ENCODE results near the gene RBM47. TPM values are rescaled to one million over a fixed set of nuclear protein-coding genes. Genes with fewer than 3 reads are reported as not detected.

RBM47 gene
- total RNA-seq, 1 donor from 2014 or later: 4.6 TPM

DNA sequence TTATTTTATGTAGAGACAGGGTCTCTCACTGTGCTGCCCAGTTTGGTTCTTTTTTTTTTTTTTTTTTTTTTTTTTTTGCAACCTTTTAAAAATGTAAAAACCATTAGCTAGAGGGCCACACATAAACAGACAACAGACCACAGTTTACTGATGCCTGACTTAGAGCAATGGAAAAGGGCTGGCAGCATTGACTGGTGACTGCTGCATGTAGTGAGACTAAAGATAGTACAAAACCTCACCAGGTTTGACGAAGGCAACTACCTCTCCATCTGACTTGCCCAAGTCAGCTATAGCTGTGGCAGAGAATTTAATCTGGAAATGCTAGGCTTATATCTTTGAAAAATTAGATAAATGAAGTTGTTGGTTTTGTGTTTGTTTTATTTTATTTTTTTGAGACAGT lies 102.9 kb downstream of the RBM47 start:
- no peak overlapping the region for H3K27ac Mint-ChIP-seq (ENCODE audit: unreplicated experiment)
- no peaks in the 10 kb centered on the region for H3K36me3 Mint-ChIP-seq (ENCODE audit: low read depth, unreplicated experiment)
- H3K4me3 Mint-ChIP-seq (ENCODE audit: unreplicated experiment): no peak overlapping the region
- TF ChIP-seq, protein P1, sequence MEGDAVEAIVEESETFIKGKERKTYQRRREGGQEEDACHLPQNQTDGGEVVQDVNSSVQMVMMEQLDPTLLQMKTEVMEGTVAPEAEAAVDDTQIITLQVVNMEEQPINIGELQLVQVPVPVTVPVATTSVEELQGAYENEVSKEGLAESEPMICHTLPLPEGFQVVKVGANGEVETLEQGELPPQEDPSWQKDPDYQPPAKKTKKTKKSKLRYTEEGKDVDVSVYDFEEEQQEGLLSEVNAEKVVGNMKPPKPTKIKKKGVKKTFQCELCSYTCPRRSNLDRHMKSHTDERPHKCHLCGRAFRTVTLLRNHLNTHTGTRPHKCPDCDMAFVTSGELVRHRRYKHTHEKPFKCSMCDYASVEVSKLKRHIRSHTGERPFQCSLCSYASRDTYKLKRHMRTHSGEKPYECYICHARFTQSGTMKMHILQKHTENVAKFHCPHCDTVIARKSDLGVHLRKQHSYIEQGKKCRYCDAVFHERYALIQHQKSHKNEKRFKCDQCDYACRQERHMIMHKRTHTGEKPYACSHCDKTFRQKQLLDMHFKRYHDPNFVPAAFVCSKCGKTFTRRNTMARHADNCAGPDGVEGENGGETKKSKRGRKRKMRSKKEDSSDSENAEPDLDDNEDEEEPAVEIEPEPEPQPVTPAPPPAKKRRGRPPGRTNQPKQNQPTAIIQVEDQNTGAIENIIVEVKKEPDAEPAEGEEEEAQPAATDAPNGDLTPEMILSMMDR (IDR thresholded peaks at IDR 0.05; ENCODE audit: unreplicated experiment): no peak
- H3K27me3 Mint-ChIP-seq (ENCODE audit: unreplicated experiment): peaks cover 3% of the 10 kb centered on the region
- H3K9me3 Mint-ChIP-seq (ENCODE audit: unreplicated experiment): no peaks in the 10 kb centered on the region
- DNase-seq (ENCODE audit: low spot score): no peak
- H3K4me1 Mint-ChIP-seq (ENCODE audit: unreplicated experiment): peaks cover 10% of the 10 kb centered on the region

DNA sequence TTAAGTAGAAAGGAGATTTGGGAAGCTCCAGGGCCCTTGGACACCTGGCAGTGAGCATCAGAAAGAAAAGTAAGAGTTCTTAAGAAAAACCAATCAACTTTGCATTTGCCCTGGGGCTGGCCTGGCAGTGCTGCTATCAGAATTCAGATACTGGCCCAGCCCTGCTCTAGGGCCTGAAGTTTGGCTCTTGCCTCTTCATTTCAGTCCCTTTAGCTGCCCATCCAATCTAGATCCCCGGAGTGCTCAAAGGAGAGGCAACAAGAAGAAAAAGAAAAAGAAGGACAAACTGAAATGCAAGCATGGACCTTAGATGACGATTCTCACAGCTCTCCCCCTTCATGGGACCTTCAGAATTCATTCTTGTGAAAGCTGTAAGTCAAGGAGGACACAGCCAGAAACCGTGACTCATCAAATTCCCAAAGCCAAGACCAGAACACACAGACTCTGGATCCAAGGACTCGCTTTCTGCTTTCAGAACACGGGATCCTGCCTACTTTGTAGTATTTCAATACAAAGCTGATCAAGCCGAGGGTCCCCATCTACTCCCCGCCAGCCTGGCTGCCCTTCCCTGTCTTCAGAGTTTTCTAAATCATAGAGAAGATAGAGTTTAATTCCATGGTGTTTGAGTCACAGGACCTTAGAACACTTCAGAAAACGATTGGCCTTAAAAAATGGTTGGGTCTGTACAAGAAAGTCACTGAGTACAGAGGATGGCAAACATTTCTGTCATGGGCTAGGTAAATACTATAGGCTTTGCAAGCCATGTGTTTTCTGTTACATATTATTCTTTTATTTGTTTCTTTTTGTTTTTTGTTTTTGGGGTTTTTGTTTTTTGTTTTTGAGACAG lies 103.7 kb downstream of the RBM47 start:
- peaks cover 2% of the 10 kb centered on the region for H3K27me3 Mint-ChIP-seq (ENCODE audit: unreplicated experiment)
- H3K27ac Mint-ChIP-seq (ENCODE audit: unreplicated experiment): peak overlapping the region; percentile 44
- no peak for DNase-seq (ENCODE audit: low spot score)
- no peaks in the 10 kb centered on the region for H3K9me3 Mint-ChIP-seq (ENCODE audit: unreplicated experiment)
- TF ChIP-seq, protein P1 (IDR thresholded peaks at IDR 0.05; ENCODE audit: unreplicated experiment): no peak
- no peaks in the 10 kb centered on the region for H3K36me3 Mint-ChIP-seq (ENCODE audit: low read depth, unreplicated experiment)
- peaks cover 10% of the 10 kb centered on the region for H3K4me1 Mint-ChIP-seq (ENCODE audit: unreplicated experiment)
- no peak overlapping the region for H3K4me3 Mint-ChIP-seq (ENCODE audit: unreplicated experiment)

DNA sequence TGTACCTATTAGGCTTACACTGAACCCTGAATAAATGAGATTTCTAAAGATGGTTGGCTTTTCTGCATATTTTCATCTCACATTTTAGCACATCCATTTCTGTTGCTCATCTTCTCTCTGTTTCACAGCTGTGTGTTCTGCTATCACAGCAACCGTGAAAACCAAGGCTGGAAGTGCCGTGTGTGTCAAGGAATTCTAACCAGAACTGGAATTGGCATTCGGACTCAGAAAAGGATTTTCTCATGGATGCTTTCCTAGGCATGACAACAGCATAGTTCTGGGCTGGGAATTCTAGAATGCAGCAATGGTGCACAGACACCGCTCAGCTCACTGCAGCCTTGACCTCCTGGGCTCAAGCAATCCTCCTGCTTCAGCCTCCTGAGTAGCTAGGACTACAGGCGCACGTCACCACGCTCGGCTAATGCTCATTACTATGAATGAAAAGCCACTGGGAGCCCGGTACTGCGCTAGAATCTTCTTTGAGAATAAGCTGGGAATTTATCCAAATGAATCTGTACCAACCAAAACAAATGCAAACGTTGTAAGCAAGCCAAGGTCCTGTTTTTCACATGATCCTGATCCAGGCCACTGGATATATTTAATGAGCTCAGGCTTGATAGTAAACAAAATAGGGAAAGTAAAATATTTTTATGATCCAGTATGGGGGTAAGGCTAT lies 105.2 kb downstream of the RBM47 start:
- H3K9me3 Mint-ChIP-seq (ENCODE audit: unreplicated experiment): no peaks in the 10 kb centered on the region

DNA sequence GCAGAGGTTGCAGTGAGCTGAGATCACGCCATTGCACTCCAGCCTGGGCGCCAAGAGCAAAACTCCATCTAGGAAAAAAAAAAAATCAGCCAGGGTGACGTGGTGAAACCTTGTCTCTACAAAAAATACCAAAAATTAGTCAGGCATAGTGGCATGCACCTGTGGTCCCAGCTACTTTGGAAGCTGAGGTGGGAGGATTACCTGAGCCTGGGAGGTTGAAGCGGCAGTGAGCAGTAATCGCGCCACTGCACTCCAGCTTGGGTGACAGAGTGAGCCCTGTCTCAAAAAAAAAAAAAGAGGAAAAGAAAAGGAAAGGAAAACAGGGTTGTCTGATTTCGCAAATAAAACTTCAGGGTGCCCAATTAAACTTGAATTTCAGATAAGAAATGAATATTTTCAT lies 106.1 kb downstream of the RBM47 start:
- Mint-ChIP-seq H3K4me1 (ENCODE audit: unreplicated experiment) (peaks cover 10% of the 10 kb centered on the region), H3K9me3 (ENCODE audit: unreplicated experiment) (no peaks in the 10 kb centered on the region), H3K27ac (ENCODE audit: unreplicated experiment) (no peak overlapping the region), H3K27me3 (ENCODE audit: unreplicated experiment) (peaks cover 2% of the 10 kb centered on the region), H3K4me3 (ENCODE audit: unreplicated experiment) (no peak overlapping the region), H3K36me3 (ENCODE audit: low read depth, unreplicated experiment) (no peaks in the 10 kb centered on the region)
- TF ChIP-seq, protein P1 (IDR thresholded peaks at IDR 0.05; ENCODE audit: unreplicated experiment): no peak
- DNase-seq (ENCODE audit: low spot score): no peak

More for the DNA sequence above, 105.2 kb downstream of the RBM47 start:
- no peak overlapping the region for H3K4me3 Mint-ChIP-seq (ENCODE audit: unreplicated experiment)
- TF ChIP-seq, protein P1 (IDR thresholded peaks at IDR 0.05; ENCODE audit: unreplicated experiment): no peak
- H3K4me1 Mint-ChIP-seq (ENCODE audit: unreplicated experiment): peaks cover 10% of the 10 kb centered on the region
- H3K36me3 Mint-ChIP-seq (ENCODE audit: low read depth, unreplicated experiment): no peaks in the 10 kb centered on the region
- H3K27ac Mint-ChIP-seq (ENCODE audit: unreplicated experiment): no peak overlapping the region
- no peak for DNase-seq (ENCODE audit: low spot score)
- H3K27me3 Mint-ChIP-seq (ENCODE audit: unreplicated experiment): peaks cover 2% of the 10 kb centered on the region

DNA sequence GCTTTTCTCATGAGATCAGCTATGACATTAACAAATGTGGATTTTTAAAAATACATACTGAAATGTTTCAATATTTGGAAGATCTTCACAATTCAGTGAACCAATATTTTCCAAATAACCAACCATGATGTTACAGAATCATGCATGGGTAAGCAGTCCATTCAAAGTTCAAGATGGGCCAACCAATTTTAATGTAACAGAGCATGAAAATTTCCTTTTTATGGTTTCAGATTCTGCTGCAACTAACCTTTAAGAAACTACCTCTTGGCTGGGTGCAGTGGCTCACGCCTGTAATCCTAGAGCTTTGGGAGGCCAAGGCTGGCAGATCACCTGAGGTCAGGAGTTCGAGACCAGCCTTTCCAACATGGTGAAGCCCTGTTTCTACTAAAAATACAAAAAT lies 107.7 kb downstream of the RBM47 start:
- Mint-ChIP-seq H3K9me3 (ENCODE audit: unreplicated experiment) (no peaks in the 10 kb centered on the region), H3K4me3 (ENCODE audit: unreplicated experiment) (no peak overlapping the region), H3K27ac (ENCODE audit: unreplicated experiment) (no peak overlapping the region), H3K27me3 (ENCODE audit: unreplicated experiment) (peaks cover 2% of the 10 kb centered on the region), H3K4me1 (ENCODE audit: unreplicated experiment) (peaks cover 14% of the 10 kb centered on the region), H3K36me3 (ENCODE audit: low read depth, unreplicated experiment) (no peaks in the 10 kb centered on the region)
- TF ChIP-seq, protein P1 (IDR thresholded peaks at IDR 0.05; ENCODE audit: unreplicated experiment): no peak
- no peak for DNase-seq (ENCODE audit: low spot score)

Data from endothelial cell (in vitro differentiated cells).